H9 (cell line): ENCODE data around the gene GDF3. TPM values are rescaled to one million over a fixed set of nuclear protein-coding genes. Genes with fewer than 3 reads are reported as not detected.

Source experiments
- DNase-seq: peaks from one replicate; pipeline ENCODE4 v3.0.0-alpha.2; 2017
- H2AFZ ChIP-seq: one replicate; pipeline ENCODE4 v1.6.1; 2013; ENCODE audit warnings: mild to moderate bottlenecking, low read length, control low read depth, moderate library complexity
- H2AK5ac ChIP-seq: 2 replicates; pipeline ENCODE4 v1.6.1; 2013; ENCODE audit warnings: low read length, control low read depth, mixed read lengths; ENCODE audit not compliant: insufficient read length
- H2BK120ac ChIP-seq: one replicate; pipeline ENCODE4 v1.6.1; 2013; ENCODE audit warnings: low read depth, mild to moderate bottlenecking, low read length, control low read depth, inconsistent platforms; ENCODE audit not compliant: poor library complexity, severe bottlenecking
- H2BK12ac ChIP-seq: 2 replicates; pipeline ENCODE4 v1.6.1; 2013; ENCODE audit warnings: low read length, control low read depth, mixed read lengths, low read depth; ENCODE audit not compliant: insufficient read length
- H2BK15ac ChIP-seq: 2 replicates; pipeline ENCODE4 v1.6.1; 2013; ENCODE audit warnings: low read depth, low read length, control low read depth
- H2BK20ac ChIP-seq: one replicate; pipeline ENCODE4 v1.6.1; 2013; ENCODE audit warnings: low read depth, mild to moderate bottlenecking, low read length, control low read depth, inconsistent platforms; ENCODE audit not compliant: poor library complexity, severe bottlenecking
- H2BK5ac ChIP-seq: 2 replicates; pipeline ENCODE4 v1.6.1; 2013; ENCODE audit warnings: low read length, control low read depth, mixed read lengths; ENCODE audit not compliant: insufficient read length
- H3K14ac ChIP-seq: 2 replicates; pipeline ENCODE4 v1.6.1; 2013; ENCODE audit warnings: low read length, control low read depth; ENCODE audit not compliant: insufficient read depth
- H3K18ac ChIP-seq: 2 replicates; pipeline ENCODE4 v1.6.1; 2013; ENCODE audit warnings: low read depth, mild to moderate bottlenecking, mixed read lengths, low read length, control low read depth; ENCODE audit not compliant: insufficient read length
- H3K23ac ChIP-seq: 2 replicates; pipeline ENCODE4 v1.6.1; 2013; ENCODE audit warnings: low read length, control low read depth, mixed read lengths, low read depth; ENCODE audit not compliant: insufficient read length
- H3K23me2 ChIP-seq: 2 replicates; pipeline ENCODE4 v1.6.1; 2013; ENCODE audit warnings: low read depth, mild to moderate bottlenecking, mixed read lengths, low read length, control low read depth; ENCODE audit not compliant: insufficient read length, poor library complexity, severe bottlenecking
- H3K27ac ChIP-seq: 2 replicates; pipeline ENCODE4 v1.5.1; 2013; ENCODE audit warnings: low read length, control low read depth, mixed read lengths, low read depth; ENCODE audit not compliant: insufficient read length
- H3K27me3 ChIP-seq: 2 replicates; pipeline ENCODE4 v1.6.1; 2013; ENCODE audit warnings: low read length, control low read depth, inconsistent platforms; ENCODE audit not compliant: insufficient read depth
- H3K4ac ChIP-seq: 2 replicates; pipeline ENCODE4 v1.6.1; 2013; ENCODE audit warnings: low read depth, mild to moderate bottlenecking, control low read depth, inconsistent platforms, low read length, moderate library complexity
- H3K4me1 ChIP-seq: 2 replicates; pipeline ENCODE4 v1.6.1; 2013; ENCODE audit warnings: low read length, control low read depth, inconsistent platforms; ENCODE audit not compliant: insufficient read depth
- H3K4me2 ChIP-seq: 2 replicates; pipeline ENCODE4 v1.6.1; 2013; ENCODE audit warnings: low read length, control low read depth, mixed read lengths; ENCODE audit not compliant: insufficient read length, insufficient read depth
- H3K56ac ChIP-seq: 2 replicates; pipeline ENCODE4 v1.6.1; 2013; ENCODE audit warnings: low read depth, mild to moderate bottlenecking, mixed read lengths, low read length, control low read depth; ENCODE audit not compliant: insufficient read length
- H3K79me1 ChIP-seq: 2 replicates; pipeline ENCODE4 v1.6.1; 2013; ENCODE audit warnings: low read depth, mild to moderate bottlenecking, moderate library complexity, low read length, control low read depth, inconsistent platforms; ENCODE audit not compliant: insufficient read depth, poor library complexity, severe bottlenecking
- H3K79me2 ChIP-seq: 2 replicates; pipeline ENCODE4 v1.6.1; 2013; ENCODE audit warnings: low read length, control low read depth, inconsistent platforms; ENCODE audit not compliant: insufficient read depth
- H3K9ac ChIP-seq: 2 replicates; pipeline ENCODE4 v1.6.1; 2013; ENCODE audit warnings: low read length, control low read depth, mixed read lengths; ENCODE audit not compliant: insufficient read length; ENCODE audit errors: extremely low read depth
- H3K9me3 ChIP-seq: one replicate; pipeline ENCODE4 v1.6.1; 2013; ENCODE audit warnings: low read depth, low read length, inconsistent platforms; ENCODE audit not compliant: control insufficient read depth
- H3T11ph ChIP-seq: one replicate; pipeline ENCODE4 v1.6.1; 2013; ENCODE audit warnings: mild to moderate bottlenecking, low read length, control low read depth, inconsistent platforms
- H4K20me1 ChIP-seq: one replicate; pipeline ENCODE4 v1.6.1; 2013; ENCODE audit not compliant: control insufficient read depth, insufficient read length, insufficient read depth
- H4K5ac ChIP-seq: 2 replicates; pipeline ENCODE4 v1.6.1; 2013; ENCODE audit warnings: low read depth, mild to moderate bottlenecking, mixed read lengths, low read length, control low read depth; ENCODE audit not compliant: insufficient read length
- H4K8ac ChIP-seq: replicated peaks from 2 replicates; pipeline ENCODE4 v1.6.1; 2013; ENCODE audit warnings: low read length, control low read depth, mixed read lengths, low read depth; ENCODE audit not compliant: insufficient read length
- H4K91ac ChIP-seq: 2 replicates; pipeline ENCODE4 v1.6.1; 2013; ENCODE audit warnings: low read depth, mild to moderate bottlenecking, moderate library complexity, mixed read lengths, low read length, control low read depth; ENCODE audit not compliant: insufficient read length
- H3K27ac Mint-ChIP-seq, 3 experiments: 2 replicates in 2 of 3; 3 replicates in 1 of 3; pipeline ENCODE4 v1.8.0; 2020 to 2021; ENCODE audit warnings: mixed read lengths in 3 of 3, mild to moderate bottlenecking in 1 of 3, moderate library complexity in 1 of 3
- H3K27me3 Mint-ChIP-seq: 2 replicates; pipeline ENCODE4 v1.8.0; 2021; ENCODE audit warnings: low read depth, mild to moderate bottlenecking, moderate library complexity, mixed read lengths
- H3K36me3 Mint-ChIP-seq, 3 experiments: 2 replicates in 2 of 3; 3 replicates in 1 of 3; pipeline ENCODE4 v1.8.0; 2020 to 2021; ENCODE audit warnings: low read depth in 3 of 3, mixed read lengths in 3 of 3; ENCODE audit not compliant: insufficient read depth in 1 of 3
- H3K4me1 Mint-ChIP-seq, 2 experiments: 2 replicates each; pipeline ENCODE4 v1.8.0; 2020; ENCODE audit warnings: mixed read lengths in 2 of 2
- H3K4me3 Mint-ChIP-seq, 2 experiments: 2 replicates in 1 of 2; 3 replicates in 1 of 2; pipeline ENCODE4 v1.8.0; 2020 to 2021; ENCODE audit warnings: mild to moderate bottlenecking in 2 of 2, mixed read lengths in 2 of 2, moderate library complexity in 1 of 2
- H3K9me3 Mint-ChIP-seq, 2 experiments: 2 replicates in 1 of 2; 3 replicates in 1 of 2; pipeline ENCODE4 v1.8.0; 2020; ENCODE audit warnings: mild to moderate bottlenecking in 2 of 2, mixed read lengths in 2 of 2, moderate library complexity in 1 of 2
- WGBS: extraction: QIAGEN DNeasy Blood & Tissue Kit; methylation state at CpG from one replicate; pipeline ENCODE4 v1.1.7; 2013; ENCODE audit warnings: missing lambda C conversion rate, low lambda C conversion rate, mixed read lengths; ENCODE audit not compliant: insufficient read length; ENCODE audit errors: extremely low coverage; 5-methylcytosine and 5-hydroxymethylcytosine counted together
- total RNA-seq: library from RNA; stranded (reverse); gene quantifications from 2 replicates; pipeline ENCODE4 v1.2.1, GENCODE V29; 2021
- TF ChIP-seq, protein P1 (sequence below): fragments of 200-600 bp; sonication (generic); conservative IDR thresholded peaks from 3 replicates; pipeline ENCODE4 v1.8.0; 2021; ENCODE audit warnings: antibody characterized with exemption, mild to moderate bottlenecking

The GDF3 gene
- total RNA-seq, 1 experiment from 2014 or later: 9.9 TPM

- TF ChIP-seq, protein P1, sequence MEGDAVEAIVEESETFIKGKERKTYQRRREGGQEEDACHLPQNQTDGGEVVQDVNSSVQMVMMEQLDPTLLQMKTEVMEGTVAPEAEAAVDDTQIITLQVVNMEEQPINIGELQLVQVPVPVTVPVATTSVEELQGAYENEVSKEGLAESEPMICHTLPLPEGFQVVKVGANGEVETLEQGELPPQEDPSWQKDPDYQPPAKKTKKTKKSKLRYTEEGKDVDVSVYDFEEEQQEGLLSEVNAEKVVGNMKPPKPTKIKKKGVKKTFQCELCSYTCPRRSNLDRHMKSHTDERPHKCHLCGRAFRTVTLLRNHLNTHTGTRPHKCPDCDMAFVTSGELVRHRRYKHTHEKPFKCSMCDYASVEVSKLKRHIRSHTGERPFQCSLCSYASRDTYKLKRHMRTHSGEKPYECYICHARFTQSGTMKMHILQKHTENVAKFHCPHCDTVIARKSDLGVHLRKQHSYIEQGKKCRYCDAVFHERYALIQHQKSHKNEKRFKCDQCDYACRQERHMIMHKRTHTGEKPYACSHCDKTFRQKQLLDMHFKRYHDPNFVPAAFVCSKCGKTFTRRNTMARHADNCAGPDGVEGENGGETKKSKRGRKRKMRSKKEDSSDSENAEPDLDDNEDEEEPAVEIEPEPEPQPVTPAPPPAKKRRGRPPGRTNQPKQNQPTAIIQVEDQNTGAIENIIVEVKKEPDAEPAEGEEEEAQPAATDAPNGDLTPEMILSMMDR: no peak
- no peak overlapping the region for H4K91ac ChIP-seq
- peak overlapping the region in 1 of 3 experiments; percentile 49; a peak in 1 of 7 replicates for H3K27ac Mint-ChIP-seq
- no peaks in the 10 kb centered on the region for H3K27me3 Mint-ChIP-seq
- no peak overlapping the region for H2BK20ac ChIP-seq
- WGBS: no CpG with 5 or more reads among the region's 5 CpGs
- no peak overlapping the region for H3K4me2 ChIP-seq
- no peak overlapping the region for H2BK12ac ChIP-seq
- H2AFZ ChIP-seq: no peak overlapping the region
- H4K8ac ChIP-seq: no peak overlapping the region
- peaks cover 0 to 5% of the 10 kb centered on the region in 2 experiments; a peak in 2 of 4 replicates for H3K4me1 Mint-ChIP-seq
- H3K27me3 ChIP-seq: no peaks in the 10 kb centered on the region
- no peak overlapping the region for H3K4ac ChIP-seq
- H3K18ac ChIP-seq: no peak overlapping the region
- no peak overlapping the region for H3K9ac ChIP-seq
- H4K20me1 ChIP-seq: no peaks in the 10 kb centered on the region
- no peak overlapping the region for H3K56ac ChIP-seq
- H3K9me3 Mint-ChIP-seq: no peaks in the 10 kb centered on the region; a peak in 1 of 5 replicates
- H3K4me1 ChIP-seq: no peaks in the 10 kb centered on the region
- H3K79me1 ChIP-seq: no peaks in the 10 kb centered on the region
- H3K9me3 ChIP-seq: no peaks in the 10 kb centered on the region
- no peak overlapping the region for H3K27ac ChIP-seq
- H3T11ph ChIP-seq: no peak overlapping the region
- no peak for DNase-seq
- H3K79me2 ChIP-seq: no peaks in the 10 kb centered on the region
- H3K14ac ChIP-seq: no peak overlapping the region
- no peak overlapping the region for H2AK5ac ChIP-seq
- no peak overlapping the region for H3K23ac ChIP-seq
- H3K36me3 Mint-ChIP-seq: no peaks in the 10 kb centered on the region
- no peak overlapping the region for H4K5ac ChIP-seq
- no peak overlapping the region for H2BK15ac ChIP-seq
- no peak overlapping the region for H2BK120ac ChIP-seq
- H3K23me2 ChIP-seq: no peaks in the 10 kb centered on the region
- no peak overlapping the region for H3K4me3 Mint-ChIP-seq
- H2BK5ac ChIP-seq: no peak overlapping the region
Observed at GRCh38 chr12:7656121-7656520, 39.5 kb downstream of the GDF3 start.
